Measurements from ENCODE around the gene TCHP.
"Not testable (repeated sequence)": the region's sequence is repeated elsewhere in the genome, so short reads cannot be mapped to it uniquely, and the experiment has no call there.

The TCHP gene

DNA sequence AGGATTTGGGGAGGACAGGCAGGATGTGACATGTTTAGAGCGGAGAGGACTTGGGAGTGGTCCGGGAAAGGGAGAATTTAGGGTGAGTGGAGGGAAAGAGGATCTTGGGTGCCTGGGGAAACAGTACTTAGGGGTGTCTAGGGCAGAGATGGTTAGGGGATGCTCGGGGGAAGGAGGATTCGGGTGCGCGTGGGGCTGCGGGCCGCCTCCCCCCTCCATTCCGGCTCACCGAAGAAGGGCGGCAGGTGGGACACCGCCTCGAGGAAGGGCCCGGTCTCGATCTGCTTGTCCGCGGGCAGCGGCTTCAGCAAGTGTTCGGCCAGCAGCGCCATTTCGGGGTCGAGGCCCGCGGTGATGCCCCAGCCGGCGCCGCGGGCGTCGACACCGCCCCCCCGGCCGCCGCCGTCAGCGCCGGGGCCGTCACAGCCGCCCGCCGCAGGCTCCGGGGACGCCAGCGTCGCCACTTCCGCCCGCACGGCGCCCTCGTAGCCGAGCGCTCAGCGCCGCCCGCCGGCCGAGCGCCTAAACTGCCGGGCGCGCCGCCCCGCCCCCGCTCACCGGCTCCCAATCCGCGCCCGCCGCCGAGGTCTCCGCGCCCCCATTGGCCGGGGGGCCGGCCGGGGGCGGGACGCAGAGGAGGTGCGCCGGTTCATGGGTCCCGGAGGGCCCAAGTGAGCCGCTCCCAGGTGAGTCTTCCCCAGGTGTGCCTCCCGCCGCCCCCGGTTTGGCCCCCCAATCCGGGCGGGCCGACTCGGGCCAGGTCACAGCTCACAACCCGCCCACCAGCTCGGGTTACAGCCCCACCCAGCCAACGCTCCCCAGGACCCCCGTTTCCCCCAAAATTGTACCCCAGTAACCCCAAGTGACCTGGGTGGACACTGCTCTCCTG lies 19.8 kb upstream of the TCHP start, which contains the start of gene GLTP:
TSS of gene GLTP (minus strand) at position 499 of the 889 bp plus-strand sequence. CDS start at position 332, 167 bp downstream.
- no peak within 1 kb of the TSS for H3K27ac ChIP-seq (ENCODE audit: low read length)

GRCh38 chr12:109880938-109881337 lies 19.1 kb upstream of the TCHP start:
- peak overlapping the region; percentile 78 for H3K4me3 ChIP-seq (ENCODE audit: low read length)
- H3K36me3 ChIP-seq (ENCODE audit: control insufficient read depth, low read depth, low read length) = no peaks in the 10 kb centered on the region
- H3K27ac ChIP-seq (ENCODE audit: low read length) = no peak overlapping the region
- no peaks in the 10 kb centered on the region for H3K9me3 ChIP-seq (ENCODE audit: control insufficient read depth, low read depth, low read length)
- peak overlapping the region; percentile 49 for H3K9ac ChIP-seq (ENCODE audit: low read length)
- peaks cover 21% of the 10 kb centered on the region for H3K4me1 ChIP-seq (ENCODE audit: control insufficient read depth, low read depth, low read length)
- peaks cover 8% of the 10 kb centered on the region for H3K27me3 ChIP-seq (ENCODE audit: control insufficient read depth, insufficient read depth, low read length)

More for the DNA sequence above, 19.8 kb upstream of the TCHP start, which contains the start of gene GLTP:
- peak within 1 kb of the TSS; percentile 89 for H3K4me3 ChIP-seq (ENCODE audit: low read length)
- H3K9me3 ChIP-seq (ENCODE audit: control insufficient read depth, low read depth, low read length) = no peaks in the 10 kb centered on the region
- H3K4me1 ChIP-seq (ENCODE audit: control insufficient read depth, low read depth, low read length) = peaks cover 21% of the 10 kb centered on the region
- peaks cover 8% of the 10 kb centered on the region for H3K27me3 ChIP-seq (ENCODE audit: control insufficient read depth, insufficient read depth, low read length)
- H3K36me3 ChIP-seq (ENCODE audit: control insufficient read depth, low read depth, low read length) = no peaks in the 10 kb centered on the region
- peak within 1 kb of the TSS; percentile 49 for H3K9ac ChIP-seq (ENCODE audit: low read length)

GRCh38 chr12:109881752-109882151 lies 18.3 kb upstream of the TCHP start:
- H3K27ac ChIP-seq (ENCODE audit: low read length) = no peak overlapping the region
- H3K4me1 ChIP-seq (ENCODE audit: control insufficient read depth, low read depth, low read length) = peaks cover 21% of the 10 kb centered on the region
- peak overlapping the region; percentile 78 for H3K4me3 ChIP-seq (ENCODE audit: low read length)
- no peak overlapping the region for H3K9ac ChIP-seq (ENCODE audit: low read length)
- H3K9me3 ChIP-seq (ENCODE audit: control insufficient read depth, low read depth, low read length) = no peaks in the 10 kb centered on the region
- peaks cover 8% of the 10 kb centered on the region for H3K27me3 ChIP-seq (ENCODE audit: control insufficient read depth, insufficient read depth, low read length)
- no peaks in the 10 kb centered on the region for H3K36me3 ChIP-seq (ENCODE audit: control insufficient read depth, low read depth, low read length)

DNA sequence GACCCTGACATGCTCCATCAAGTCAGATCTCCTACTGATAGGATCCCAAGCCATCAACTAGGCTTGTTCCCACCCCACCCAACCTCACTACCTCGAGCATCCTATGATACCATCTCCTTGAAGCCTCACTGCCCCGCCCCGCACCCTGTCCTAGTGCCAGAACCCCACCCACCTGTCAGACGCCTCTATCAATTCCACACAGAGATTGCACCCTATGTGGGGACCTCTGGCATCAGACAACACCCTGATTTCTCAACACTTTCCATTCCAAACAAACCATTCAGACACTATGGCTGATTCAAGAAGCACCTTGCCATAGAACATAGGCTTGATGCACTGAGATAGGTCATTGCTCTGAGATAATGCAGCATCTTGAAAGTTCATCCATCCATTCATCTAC lies 16.6 kb upstream of the TCHP start:
- peaks cover 20% of the 10 kb centered on the region for H3K4me1 ChIP-seq (ENCODE audit: control insufficient read depth, low read depth, low read length)
- no peaks in the 10 kb centered on the region for H3K9me3 ChIP-seq (ENCODE audit: control insufficient read depth, low read depth, low read length)
- no peak overlapping the region for H3K9ac ChIP-seq (ENCODE audit: low read length)
- no peak overlapping the region for H3K27ac ChIP-seq (ENCODE audit: low read length)
- no peaks in the 10 kb centered on the region for H3K36me3 ChIP-seq (ENCODE audit: control insufficient read depth, low read depth, low read length)
- H3K27me3 ChIP-seq (ENCODE audit: control insufficient read depth, insufficient read depth, low read length) = peaks cover 8% of the 10 kb centered on the region
- H3K4me3 ChIP-seq (ENCODE audit: low read length) = no peak overlapping the region

DNA sequence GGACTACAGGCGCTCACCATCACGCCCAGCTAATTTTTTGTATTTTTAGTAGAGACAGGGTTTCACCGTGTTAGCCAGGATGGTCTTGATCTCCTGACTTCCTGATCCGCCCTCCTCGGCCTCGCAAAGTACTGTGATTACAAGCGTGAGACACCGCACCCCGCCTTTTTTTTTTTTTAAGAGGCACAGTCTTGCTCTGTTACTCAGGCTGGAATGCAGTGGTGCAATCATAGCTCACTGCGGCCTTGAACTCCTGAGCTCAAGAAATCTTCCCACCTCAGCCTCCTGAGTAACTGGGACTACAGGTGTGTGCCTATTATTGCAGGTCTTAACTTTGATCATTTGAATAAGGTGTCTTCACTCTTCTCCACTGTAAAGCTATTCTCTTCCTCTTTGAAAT lies 14.5 kb upstream of the TCHP start:
- Histone ChIP-seq H3K27ac (ENCODE audit: low read length) (no peak overlapping the region), H3K4me1 (ENCODE audit: control insufficient read depth, low read depth, low read length) (peaks cover 13% of the 10 kb centered on the region), H3K27me3 (ENCODE audit: control insufficient read depth, insufficient read depth, low read length) (no peaks in the 10 kb centered on the region), H3K9ac (ENCODE audit: low read length) (no peak overlapping the region), H3K36me3 (ENCODE audit: control insufficient read depth, low read depth, low read length) (no peaks in the 10 kb centered on the region), H3K4me3 (ENCODE audit: low read length) (no peak overlapping the region), H3K9me3 (ENCODE audit: control insufficient read depth, low read depth, low read length) (no peaks in the 10 kb centered on the region)

GRCh38 chr12:109888179-109889020 lies 11.7 kb upstream of the TCHP start:
- H3K4me3 ChIP-seq (ENCODE audit: low read length) = no peak overlapping the region
- H3K9me3 ChIP-seq (ENCODE audit: control insufficient read depth, low read depth, low read length) = no peaks in the 10 kb centered on the region
- H3K27ac ChIP-seq (ENCODE audit: low read length) = no peak overlapping the region
- H3K36me3 ChIP-seq (ENCODE audit: control insufficient read depth, low read depth, low read length) = no peaks in the 10 kb centered on the region
- H3K9ac ChIP-seq (ENCODE audit: low read length) = no peak overlapping the region
- no peaks in the 10 kb centered on the region for H3K4me1 ChIP-seq (ENCODE audit: control insufficient read depth, low read depth, low read length)
- H3K27me3 ChIP-seq (ENCODE audit: control insufficient read depth, insufficient read depth, low read length) = peaks cover 4% of the 10 kb centered on the region

DNA sequence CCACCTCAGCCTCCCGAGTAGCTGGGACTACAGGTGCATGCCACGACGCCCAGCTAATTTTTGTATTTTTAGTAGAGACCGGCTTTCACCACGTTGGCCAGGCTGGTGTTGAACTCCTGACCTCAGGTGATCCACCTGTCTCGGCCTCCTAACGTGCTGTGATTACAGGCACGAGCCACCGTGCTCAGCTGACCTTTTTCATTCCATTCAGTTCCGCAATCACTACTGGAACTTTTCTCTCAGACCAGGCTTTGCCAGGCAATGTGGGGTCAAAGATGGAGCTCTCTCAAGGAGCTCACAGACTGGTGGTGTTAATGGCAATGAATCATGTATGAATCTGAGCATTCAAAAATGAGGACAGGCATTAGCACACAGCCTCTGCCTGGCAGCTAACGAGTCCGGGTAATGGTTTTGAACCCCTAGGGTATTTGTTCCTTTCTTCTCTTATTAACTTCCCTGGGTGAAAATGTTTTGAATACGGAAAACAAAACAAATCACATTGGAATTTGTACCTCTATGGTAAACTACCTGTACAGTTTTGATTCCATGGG lies 9.4 kb upstream of the TCHP start:
- Histone ChIP-seq H3K4me1 (ENCODE audit: control insufficient read depth, low read depth, low read length) (no peaks in the 10 kb centered on the region), H3K27ac (ENCODE audit: low read length) (no peak overlapping the region), H3K36me3 (ENCODE audit: control insufficient read depth, low read depth, low read length) (no peaks in the 10 kb centered on the region), H3K9ac (ENCODE audit: low read length) (no peak overlapping the region), H3K4me3 (ENCODE audit: low read length) (no peak overlapping the region), H3K9me3 (ENCODE audit: control insufficient read depth, low read depth, low read length) (no peaks in the 10 kb centered on the region), H3K27me3 (ENCODE audit: control insufficient read depth, insufficient read depth, low read length) (peaks cover 15% of the 10 kb centered on the region)

DNA sequence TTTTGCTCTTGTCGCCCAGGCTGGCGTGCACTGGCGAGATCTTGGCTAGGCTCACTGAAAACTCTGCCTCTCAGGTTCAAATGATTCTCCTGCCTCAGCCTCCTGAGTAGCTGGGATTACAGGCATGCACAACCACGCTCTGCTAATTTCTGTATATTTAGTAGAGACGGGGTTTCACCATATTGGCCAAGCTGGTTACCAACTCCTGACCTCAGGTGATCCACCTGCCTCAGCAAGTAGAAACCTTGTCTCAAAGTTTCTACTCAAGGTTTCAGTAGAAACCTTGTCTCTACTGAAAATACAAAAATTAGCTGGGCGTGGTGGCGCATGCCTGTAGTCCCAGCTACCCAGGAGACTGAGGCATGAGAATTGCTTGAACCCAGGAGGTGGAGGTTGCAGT lies 8.3 kb upstream of the TCHP start:
- H3K36me3 ChIP-seq (ENCODE audit: control insufficient read depth, low read depth, low read length); H3K9me3 ChIP-seq (ENCODE audit: control insufficient read depth, low read depth, low read length); H3K4me3 ChIP-seq (ENCODE audit: low read length); H3K4me1 ChIP-seq (ENCODE audit: control insufficient read depth, low read depth, low read length); H3K27ac ChIP-seq (ENCODE audit: low read length); H3K9ac ChIP-seq (ENCODE audit: low read length): not testable (repeated sequence)
- H3K27me3 ChIP-seq (ENCODE audit: control insufficient read depth, insufficient read depth, low read length) = peaks cover 25% of the 10 kb centered on the region

GRCh38 chr12:109892165-109892715 lies 7.8 kb upstream of the TCHP start:
- H3K27ac ChIP-seq (ENCODE audit: low read length) = no peak overlapping the region
- peaks cover 30% of the 10 kb centered on the region for H3K27me3 ChIP-seq (ENCODE audit: control insufficient read depth, insufficient read depth, low read length)
- no peak overlapping the region for H3K4me3 ChIP-seq (ENCODE audit: low read length)
- H3K4me1 ChIP-seq (ENCODE audit: control insufficient read depth, low read depth, low read length) = no peaks in the 10 kb centered on the region
- no peaks in the 10 kb centered on the region for H3K36me3 ChIP-seq (ENCODE audit: control insufficient read depth, low read depth, low read length)
- H3K9me3 ChIP-seq (ENCODE audit: control insufficient read depth, low read depth, low read length) = no peaks in the 10 kb centered on the region
- H3K9ac ChIP-seq (ENCODE audit: low read length) = no peak overlapping the region

GRCh38 chr12:109892748-109893147 lies 7.3 kb upstream of the TCHP start:
- Histone ChIP-seq H3K36me3 (ENCODE audit: control insufficient read depth, low read depth, low read length) (no peaks in the 10 kb centered on the region), H3K27me3 (ENCODE audit: control insufficient read depth, insufficient read depth, low read length) (peaks cover 35% of the 10 kb centered on the region), H3K27ac (ENCODE audit: low read length) (no peak overlapping the region), H3K9me3 (ENCODE audit: control insufficient read depth, low read depth, low read length) (no peaks in the 10 kb centered on the region), H3K4me3 (ENCODE audit: low read length) (no peak overlapping the region), H3K4me1 (ENCODE audit: control insufficient read depth, low read depth, low read length) (no peaks in the 10 kb centered on the region), H3K9ac (ENCODE audit: low read length) (no peak overlapping the region)
